ENCODE data around the gene ME3.

ME3 gene

DNA sequence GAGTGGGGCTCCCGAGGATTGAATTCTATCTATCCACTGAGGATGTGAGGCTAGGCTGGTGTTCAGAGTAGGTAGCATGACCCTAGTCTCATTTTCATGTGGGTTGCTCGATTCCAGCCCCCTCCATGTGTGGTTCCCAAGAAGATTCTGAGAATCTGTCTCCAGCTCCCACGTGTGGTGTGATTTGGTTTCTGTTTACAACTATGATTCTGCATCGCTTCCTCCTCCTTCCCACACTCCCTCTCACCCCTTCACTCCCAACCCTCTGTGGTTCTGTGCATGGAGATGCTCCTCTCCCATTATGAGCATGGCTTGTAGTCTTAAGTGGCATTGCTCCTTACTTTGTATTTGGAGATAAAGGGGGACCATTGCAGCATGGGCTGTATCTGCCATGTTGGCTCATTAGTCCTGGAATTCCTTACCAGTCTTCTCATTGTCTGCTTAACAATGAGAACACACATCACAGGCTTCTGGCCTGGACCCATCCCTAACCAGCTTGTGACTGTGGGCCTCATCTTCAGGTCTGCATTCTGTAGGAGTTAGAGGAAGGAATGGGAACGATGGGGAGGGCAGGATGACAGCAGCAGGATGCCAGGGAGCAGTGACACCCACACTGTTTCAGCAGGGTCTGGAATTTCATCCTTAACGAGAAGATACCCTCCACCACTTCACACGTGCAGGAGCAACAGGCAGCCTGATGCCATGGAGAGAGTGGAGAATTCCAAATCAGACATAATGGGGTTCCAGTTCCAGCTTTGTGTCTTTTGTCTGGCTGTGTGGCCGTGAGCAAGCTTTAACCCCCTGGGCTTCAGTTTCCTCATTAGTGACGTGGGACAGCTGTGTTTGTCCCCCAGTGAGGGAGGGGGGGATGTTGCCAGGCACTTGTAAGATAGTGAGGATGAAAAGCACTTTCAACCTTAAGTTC lies 211.7 kb downstream of the ME3 start:
- TF ChIP-seq, protein P1, sequence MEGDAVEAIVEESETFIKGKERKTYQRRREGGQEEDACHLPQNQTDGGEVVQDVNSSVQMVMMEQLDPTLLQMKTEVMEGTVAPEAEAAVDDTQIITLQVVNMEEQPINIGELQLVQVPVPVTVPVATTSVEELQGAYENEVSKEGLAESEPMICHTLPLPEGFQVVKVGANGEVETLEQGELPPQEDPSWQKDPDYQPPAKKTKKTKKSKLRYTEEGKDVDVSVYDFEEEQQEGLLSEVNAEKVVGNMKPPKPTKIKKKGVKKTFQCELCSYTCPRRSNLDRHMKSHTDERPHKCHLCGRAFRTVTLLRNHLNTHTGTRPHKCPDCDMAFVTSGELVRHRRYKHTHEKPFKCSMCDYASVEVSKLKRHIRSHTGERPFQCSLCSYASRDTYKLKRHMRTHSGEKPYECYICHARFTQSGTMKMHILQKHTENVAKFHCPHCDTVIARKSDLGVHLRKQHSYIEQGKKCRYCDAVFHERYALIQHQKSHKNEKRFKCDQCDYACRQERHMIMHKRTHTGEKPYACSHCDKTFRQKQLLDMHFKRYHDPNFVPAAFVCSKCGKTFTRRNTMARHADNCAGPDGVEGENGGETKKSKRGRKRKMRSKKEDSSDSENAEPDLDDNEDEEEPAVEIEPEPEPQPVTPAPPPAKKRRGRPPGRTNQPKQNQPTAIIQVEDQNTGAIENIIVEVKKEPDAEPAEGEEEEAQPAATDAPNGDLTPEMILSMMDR (IDR thresholded peaks at IDR 0.05; ENCODE audit: insufficient read depth, low read length, missing control alignments): no peak
- POLR2A ChIA-PET: interaction anchor here (0.8 to 1.4 kb wide), 5 partner anchors 24 to 340 kb away, joined by 4 to 9 read pairs (median 5); partner anchors contain the start of gene PRSS23
- CTCF ChIA-PET: interaction anchor here (0.8 to 3.6 kb wide), 9 partner anchors 8 to 354 kb away, joined by 3 to 20 read pairs (median 3); no protein-coding TSS in a partner anchor
- no peak overlapping the region for H3K4me3 ChIP-seq (ENCODE audit: low read depth, low read length)
- DNase-seq (ENCODE audit: low read depth, low spot score): no peak

DNA sequence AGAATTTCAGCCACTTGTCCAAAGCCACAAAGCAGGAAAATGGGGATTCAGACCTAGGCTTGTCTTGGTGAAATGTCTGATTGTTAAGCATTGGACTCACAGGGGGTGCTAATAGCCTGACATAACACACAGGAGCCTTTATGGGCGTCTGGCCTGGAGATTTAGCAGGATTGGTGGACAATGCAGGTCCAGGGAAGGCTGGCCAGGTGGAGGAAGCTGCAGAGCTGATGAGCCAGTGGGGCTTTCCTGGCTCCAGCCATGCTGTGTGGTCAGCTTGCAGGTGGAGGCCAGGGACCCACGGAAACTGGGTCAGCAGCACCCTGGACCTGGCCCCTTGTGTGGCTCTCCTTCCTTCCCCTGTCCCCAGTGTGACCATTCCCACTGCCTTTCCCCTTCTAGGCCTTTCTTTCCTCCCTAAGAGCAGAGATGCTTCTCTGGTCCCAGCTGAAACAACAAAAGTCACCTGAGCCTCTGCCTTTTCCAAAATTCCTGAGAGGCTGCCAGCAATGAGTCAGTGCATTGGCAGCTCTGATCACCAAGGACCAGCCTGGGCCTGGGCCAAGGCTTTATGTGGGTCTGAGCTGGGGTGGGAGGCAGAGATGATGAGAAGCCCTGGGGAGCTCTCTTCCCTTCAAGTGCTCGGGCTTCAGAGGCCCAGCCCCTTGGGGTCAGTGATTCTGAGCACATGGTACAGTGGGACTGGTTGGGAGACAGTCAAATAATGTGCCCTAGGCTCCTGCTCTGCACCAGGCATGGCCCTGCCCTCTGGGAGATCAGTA lies 212.5 kb downstream of the ME3 start:
- POLR2A ChIA-PET: interaction anchor here (0.6 to 1.4 kb wide), 6 partner anchors 10 to 340 kb away, joined by 3 to 9 read pairs (median 4); partner anchors contain the start of gene PRSS23
- CTCF ChIA-PET: interaction anchor here (0.6 to 3.6 kb wide), 9 partner anchors 9 to 355 kb away, joined by 3 to 20 read pairs (median 4); no protein-coding TSS in a partner anchor

DNA sequence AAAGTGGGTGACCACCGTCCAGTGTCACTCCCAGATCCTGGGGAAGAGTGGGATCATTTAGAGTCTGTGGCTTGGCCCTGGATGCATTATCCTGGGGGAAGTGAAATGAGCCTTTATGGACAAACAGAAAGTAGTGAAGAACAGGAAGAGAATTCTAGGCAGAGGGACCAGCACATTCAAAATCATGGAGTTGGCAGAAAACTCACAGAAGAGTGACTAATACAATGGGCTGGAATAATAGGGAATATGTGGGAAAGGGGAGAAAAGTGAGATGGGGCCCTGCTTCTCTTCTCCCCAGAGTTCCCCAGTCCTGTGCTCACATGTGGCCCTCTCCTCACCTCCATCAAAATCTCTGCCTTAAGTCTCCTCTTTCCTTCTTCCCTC lies 213.4 kb downstream of the ME3 start:
- ChIA-PET CTCF (interaction anchor here (0.7 to 7.8 kb wide), 4 partner anchors 100 to 411 kb away, joined by 3 to 83 read pairs (median 25); no protein-coding TSS in a partner anchor), POLR2A (interaction anchor here (0.6 kb wide), 1 partner anchor 9 kb away, joined by 3 read pairs; no protein-coding TSS in a partner anchor)
- TF ChIP-seq, protein P1 (IDR thresholded peaks at IDR 0.05; ENCODE audit: insufficient read depth, low read length, missing control alignments): no peak
- no peak for DNase-seq (ENCODE audit: low read depth, low spot score)
- H3K4me3 ChIP-seq (ENCODE audit: low read depth, low read length): no peak overlapping the region

More for the DNA sequence above, 212.5 kb downstream of the ME3 start:
- peak; percentile 74 for DNase-seq (ENCODE audit: low read depth, low spot score)
- TF ChIP-seq, protein P1 (IDR thresholded peaks at IDR 0.05; ENCODE audit: insufficient read depth, low read length, missing control alignments): no peak
- H3K4me3 ChIP-seq (ENCODE audit: low read depth, low read length): no peak overlapping the region

DNA sequence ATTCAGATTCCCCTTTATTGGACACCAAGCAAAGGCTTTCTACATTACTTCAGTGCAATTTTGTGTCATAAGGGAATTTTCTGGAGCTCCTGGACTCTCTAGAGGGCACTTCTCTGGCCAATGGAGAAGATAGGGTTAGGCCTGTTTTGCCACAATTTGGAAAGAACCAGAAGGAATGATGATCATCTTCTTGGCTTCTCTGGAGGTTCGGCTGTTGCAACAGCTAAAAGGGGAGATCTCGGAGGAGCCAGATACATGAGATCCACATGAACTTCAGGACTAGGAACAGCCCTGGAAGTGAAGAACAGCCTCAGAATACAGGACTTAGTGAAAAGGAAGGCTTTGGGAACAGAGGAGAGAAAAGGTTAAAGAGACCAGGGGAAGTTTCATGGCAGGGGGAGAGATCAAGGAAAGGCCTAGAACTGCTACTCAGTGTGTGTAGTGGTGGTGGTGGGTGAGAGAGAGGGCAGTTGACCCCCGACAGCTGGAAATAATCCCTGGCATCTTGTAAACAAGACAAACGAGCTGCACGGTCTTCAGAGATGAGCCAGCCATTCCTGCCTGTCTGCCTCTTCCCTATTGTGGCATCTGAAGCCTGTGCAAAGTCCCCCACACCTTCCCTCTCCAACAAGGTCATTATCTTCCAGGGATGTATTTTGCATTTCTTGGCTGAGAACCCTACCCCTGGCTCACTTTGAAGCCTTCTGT lies 214.0 kb downstream of the ME3 start:
- no peak for DNase-seq (ENCODE audit: low read depth, low spot score)
- TF ChIP-seq, protein P1 (IDR thresholded peaks at IDR 0.05; ENCODE audit: insufficient read depth, low read length, missing control alignments): no peak
- ChIA-PET CTCF (interaction anchor here (0.7 to 7.8 kb wide), 11 partner anchors 14 to 469 kb away, joined by 3 to 83 read pairs (median 7); no protein-coding TSS in a partner anchor), POLR2A (no interaction called here)
- no peak overlapping the region for H3K4me3 ChIP-seq (ENCODE audit: low read depth, low read length)

DNA sequence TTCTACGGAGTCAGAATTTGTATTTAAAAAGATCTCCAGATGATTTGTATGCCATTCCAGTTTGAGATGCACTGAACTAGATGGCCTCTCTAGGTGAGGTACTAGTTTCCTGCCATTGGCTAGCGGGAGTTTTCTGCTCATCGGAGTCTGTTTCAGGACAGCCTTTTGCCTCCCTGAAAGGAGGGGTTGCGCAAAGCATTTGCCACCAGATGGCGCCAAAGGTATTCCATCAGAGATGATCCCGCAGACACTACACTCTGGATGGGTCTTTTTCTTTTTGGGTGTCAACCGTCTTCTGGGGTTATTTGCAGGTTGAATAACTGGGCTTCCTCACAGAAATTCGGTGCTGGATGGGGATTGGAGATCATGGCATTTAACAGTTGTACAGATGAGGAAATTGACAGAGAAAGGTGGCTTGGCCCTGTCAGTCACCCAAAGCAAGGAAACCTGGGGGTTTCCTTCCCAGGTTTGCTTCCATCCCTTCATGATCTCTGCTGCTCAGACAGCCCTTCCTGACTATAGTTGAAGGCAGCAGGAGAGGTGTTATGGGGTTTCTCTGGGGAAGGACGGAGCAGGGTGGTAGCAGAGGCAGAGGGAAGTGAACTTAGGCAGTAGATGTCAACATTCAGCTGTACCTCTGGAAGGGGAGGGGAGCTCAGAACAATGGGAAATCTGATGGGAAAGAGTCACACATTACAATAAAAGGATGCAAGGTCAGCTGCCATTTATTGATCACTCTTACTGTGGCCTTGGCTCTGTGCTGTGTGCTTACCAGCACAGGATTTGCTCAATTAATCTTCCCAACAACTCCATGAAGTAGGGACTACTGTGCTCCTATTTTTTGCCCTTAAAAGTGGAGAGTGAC lies 216.1 kb downstream of the ME3 start:
- POLR2A ChIA-PET: no interaction called here
- no peak for DNase-seq (ENCODE audit: low read depth, low spot score)
- CTCF ChIA-PET: interaction anchor here (0.6 to 7.8 kb wide), 53 partner anchors 9 to 476 kb away, joined by 3 to 83 read pairs (median 4); no protein-coding TSS in a partner anchor
- TF ChIP-seq, protein P1 (IDR thresholded peaks at IDR 0.05; ENCODE audit: insufficient read depth, low read length, missing control alignments): peak; percentile 83
- no peak overlapping the region for H3K4me3 ChIP-seq (ENCODE audit: low read depth, low read length)

All from AG04449 (cell line).